ENCODE data around the gene ZNF415.
"Not testable (repeated sequence)": the region's sequence is repeated elsewhere in the genome, so short reads cannot be mapped to it uniquely, and the experiment has no call there.

GRCh38 chr19:53098570-53098969, 34.1 kb downstream of the ZNF415 start:
- not testable (repeated sequence) for TF ChIP-seq CTCF, POLR2A (IDR thresholded peaks at IDR 0.05)

All from Peyer's patch (tissue), 4 donors.